ENCODE results near the gene PARD3B.

Gene PARD3B

DNA sequence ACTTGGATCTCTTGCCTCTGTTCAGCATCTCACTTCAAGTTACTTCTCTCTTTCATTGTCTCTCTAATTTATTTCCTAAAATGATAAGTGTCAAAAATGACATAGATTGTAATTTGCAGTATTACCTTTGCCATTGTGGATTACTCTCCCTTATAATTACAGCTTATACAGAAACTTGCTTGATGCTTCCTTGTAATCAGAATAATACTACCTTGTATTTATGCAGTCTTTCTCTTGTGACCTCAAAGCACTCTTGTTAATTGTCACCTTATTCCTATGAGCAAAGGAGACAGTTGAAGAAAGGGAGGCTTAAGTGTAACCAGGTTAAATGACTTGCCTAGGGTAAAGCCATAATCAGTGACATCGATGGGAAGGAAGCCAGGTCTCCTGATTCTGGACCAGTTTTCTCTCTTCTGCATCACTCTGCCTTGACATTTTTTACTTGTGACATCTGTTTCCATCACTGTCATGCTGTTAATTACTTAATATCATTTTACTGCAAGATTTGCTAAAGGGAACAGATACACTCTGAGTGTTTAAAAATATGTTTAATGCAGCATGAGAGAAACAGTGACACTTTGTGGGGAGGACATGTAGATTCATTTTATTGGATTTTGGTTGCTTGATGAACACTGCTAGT is 388.6 kb downstream of the PARD3B start:
- DNase-seq (ENCODE audit: insufficient read length, low spot score): no peak
- no peak for FAIRE-seq
- no peak for TF ChIP-seq POLR2A (IDR thresholded peaks at IDR 0.05; ENCODE audit: low read depth, low read length)

DNA sequence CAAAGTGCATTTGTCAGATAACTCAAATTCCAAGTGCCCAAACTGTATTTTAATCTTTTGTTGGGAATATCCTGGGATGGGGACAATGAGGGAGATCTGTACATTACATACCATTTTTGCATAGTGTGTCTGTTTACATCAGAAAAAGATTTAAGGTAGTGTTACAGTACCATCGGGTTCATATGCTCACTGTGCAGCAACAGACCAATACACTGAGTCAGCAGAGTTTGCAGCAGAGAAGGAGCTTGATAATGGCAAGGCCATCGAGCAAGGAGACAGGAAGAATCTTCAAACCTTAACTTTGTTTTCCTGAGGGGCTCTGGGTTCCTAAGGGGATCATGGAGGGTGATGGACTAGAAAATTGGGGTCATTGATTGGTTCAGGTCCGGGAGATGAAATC is 399.7 kb downstream of the PARD3B start:
- no peak for TF ChIP-seq POLR2A (IDR thresholded peaks at IDR 0.05; ENCODE audit: low read depth, low read length)
- DNase-seq (ENCODE audit: insufficient read length, low spot score) (no peak), FAIRE-seq (no peak)

DNA sequence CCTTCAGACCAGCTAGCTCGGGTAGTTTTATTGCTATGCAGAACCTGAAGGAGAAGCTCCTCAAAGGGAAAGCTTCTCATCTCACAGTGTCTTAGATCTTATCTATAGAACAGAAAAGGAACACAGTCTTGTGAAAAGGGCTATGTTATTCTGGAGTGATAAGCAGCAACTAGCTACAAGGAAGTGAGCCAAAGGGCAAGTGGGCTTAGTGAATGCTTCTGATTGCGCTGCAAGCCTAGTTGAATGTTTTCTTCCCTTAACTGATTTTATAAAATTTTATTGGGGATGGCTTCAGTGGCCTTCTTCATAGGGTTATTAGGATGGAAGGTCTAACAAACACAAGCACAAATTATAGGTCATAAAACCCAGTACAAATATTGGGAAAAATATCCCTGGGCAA is 400.1 kb downstream of the PARD3B start:
- TF ChIP-seq POLR2A (IDR thresholded peaks at IDR 0.05; ENCODE audit: low read depth, low read length): no peak
- no peak for DNase-seq (ENCODE audit: insufficient read length, low spot score)
- FAIRE-seq: no peak

DNA sequence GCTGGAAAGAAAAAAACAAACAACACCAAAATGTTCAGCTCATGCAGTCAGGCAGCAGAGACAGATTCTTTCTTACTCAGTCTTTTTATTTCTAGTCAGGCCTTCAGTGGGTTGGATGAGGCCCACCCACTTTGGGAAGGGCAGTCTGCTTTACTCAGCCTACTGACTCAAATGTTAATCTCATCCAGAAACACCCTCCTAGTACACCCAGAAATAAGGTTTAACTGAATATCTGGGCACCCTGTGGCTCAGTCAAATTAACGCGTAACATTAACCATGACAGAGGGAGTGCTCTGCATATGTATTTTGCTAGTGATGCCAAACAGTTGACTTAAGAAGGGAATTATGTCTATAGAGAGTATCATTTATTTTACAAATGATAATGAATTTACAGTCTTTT is 401.6 kb downstream of the PARD3B start:
- DNase-seq (ENCODE audit: insufficient read length, low spot score) (no peak), FAIRE-seq (no peak)
- TF ChIP-seq POLR2A (IDR thresholded peaks at IDR 0.05; ENCODE audit: low read depth, low read length): no peak

DNA sequence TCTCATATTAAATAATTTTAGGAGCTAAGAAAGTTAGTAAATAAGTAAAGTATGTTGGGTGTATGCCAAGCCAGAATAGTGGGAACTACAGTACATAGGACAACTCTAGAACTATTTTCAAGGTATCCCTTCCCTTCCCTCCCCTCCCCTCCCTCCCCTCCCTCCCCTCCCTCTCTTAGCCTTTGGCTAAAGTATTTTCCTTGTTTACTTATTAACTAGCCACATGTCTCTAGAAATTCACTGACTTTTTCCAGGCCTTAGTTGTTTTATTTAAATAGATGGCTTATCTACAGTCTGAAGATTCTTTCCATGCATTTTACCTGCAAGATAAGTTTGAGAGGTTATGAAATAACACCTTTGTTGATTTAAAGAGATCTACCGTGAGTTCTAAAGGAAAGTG is 402.1 kb downstream of the PARD3B start:
- TF ChIP-seq POLR2A (IDR thresholded peaks at IDR 0.05; ENCODE audit: low read depth, low read length): no peak
- FAIRE-seq (no peak), DNase-seq (ENCODE audit: insufficient read length, low spot score) (no peak)

DNA sequence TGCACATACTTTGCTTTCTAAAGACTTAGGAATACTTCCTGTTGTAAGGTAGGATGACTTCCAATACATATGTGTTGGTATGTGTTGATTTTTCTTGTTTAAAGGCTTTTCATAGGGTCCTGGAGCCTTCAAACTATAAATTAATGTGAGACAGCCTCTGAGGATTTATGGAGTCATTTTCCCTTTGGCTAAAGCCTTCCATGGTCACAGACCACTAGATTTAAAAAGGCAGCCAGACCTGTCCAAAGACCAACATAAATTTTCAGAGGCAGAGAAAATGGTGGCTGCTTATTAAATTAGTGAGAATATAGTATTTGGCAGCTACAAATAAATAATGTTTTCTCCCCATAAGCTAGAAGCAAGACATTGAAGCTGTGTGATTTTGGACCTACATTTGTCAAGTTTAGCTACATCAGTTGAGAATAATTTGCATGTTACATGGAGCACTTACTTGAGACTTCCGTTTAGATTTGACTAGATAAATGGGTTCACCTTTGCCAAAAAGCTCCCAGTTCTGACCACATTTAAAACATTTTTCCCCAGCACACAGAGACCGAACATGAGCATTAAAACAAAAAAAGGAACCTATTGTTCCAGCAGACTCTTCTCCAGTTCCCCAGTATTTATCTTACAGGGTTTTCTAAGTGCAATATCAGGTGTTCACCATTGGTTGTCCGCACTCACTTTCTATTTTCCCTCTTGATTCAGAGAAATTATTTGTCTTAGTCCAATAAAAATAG is 402.9 kb downstream of the PARD3B start:
- no peak for TF ChIP-seq POLR2A (IDR thresholded peaks at IDR 0.05; ENCODE audit: low read depth, low read length)
- DNase-seq (ENCODE audit: insufficient read length, low spot score) (no peak), FAIRE-seq (no peak)

DNA sequence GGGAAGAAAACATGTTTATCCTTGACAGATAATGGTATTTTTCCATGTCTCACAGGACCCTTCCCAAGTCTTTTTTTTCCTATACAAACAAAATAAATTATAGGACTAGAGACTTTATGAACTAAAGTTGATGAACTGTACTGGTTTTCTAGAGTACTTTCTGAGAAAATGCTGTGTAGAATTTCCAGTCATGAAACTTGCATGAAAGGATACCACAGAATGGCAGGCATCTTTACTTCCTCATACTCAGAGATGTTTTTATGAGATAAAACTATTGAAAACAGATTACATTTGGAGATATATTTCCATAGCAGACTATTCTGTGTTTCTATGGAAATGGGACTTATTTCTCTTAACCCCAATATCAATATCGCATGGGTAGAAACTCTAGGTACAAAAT is 403.5 kb downstream of the PARD3B start:
- TF ChIP-seq POLR2A (IDR thresholded peaks at IDR 0.05; ENCODE audit: low read depth, low read length): no peak
- DNase-seq (ENCODE audit: insufficient read length, low spot score) (no peak), FAIRE-seq (no peak)

DNA sequence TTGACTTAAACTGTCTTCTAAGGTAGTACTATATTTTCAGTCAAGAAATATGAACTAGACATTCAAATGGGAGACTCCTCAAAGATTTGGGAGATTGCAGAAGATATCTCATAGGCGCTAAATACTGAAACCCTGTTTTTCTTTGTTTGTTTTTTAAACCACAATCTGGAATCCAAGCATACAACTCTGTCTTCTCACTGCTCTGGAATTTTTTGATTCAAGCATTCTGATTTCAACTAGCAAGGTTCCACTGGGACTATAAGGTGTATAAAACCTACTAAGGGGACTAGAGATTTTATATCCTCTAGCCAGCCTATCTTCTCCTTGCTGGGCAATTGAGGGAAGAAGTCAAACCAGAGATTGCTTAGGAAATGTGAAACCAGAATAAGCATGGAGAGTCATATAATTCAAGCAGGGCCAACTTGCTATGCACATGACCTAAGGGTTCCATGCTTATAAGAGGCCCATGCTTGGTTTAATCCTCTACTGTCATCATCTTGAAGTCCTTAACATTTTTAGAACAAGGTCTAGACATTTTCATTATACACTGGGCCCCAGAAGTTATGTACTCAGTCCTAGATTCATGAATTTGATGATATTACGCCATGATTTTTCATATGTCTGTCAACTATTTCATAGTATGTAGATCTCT is 405.5 kb downstream of the PARD3B start:
- no peak for DNase-seq (ENCODE audit: insufficient read length, low spot score)
- TF ChIP-seq POLR2A (IDR thresholded peaks at IDR 0.05; ENCODE audit: low read depth, low read length): no peak
- peak; percentile 79 for FAIRE-seq

DNA sequence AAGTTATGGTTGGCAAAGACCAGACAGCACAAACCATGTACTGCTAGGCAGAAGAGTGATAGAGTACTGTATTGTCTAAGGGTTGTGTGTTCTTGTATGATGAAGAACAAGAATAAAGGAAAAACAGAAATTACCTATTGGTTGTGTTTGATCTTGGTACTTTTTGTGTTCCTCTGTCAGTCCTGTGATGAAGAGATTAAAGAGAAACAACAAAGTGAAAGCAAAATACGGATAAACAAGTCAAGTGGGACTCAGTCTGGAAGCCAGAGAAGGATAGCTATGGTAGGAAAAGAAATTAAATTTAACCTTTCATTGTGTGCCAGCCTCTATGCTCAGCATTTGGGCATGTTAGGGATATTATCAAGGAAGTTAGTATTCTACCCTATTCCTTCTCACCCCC is 413.1 kb downstream of the PARD3B start:
- peak; percentile 66 for FAIRE-seq
- no peak for DNase-seq (ENCODE audit: insufficient read length, low spot score)
- no peak for TF ChIP-seq POLR2A (IDR thresholded peaks at IDR 0.05; ENCODE audit: low read depth, low read length)

DNA sequence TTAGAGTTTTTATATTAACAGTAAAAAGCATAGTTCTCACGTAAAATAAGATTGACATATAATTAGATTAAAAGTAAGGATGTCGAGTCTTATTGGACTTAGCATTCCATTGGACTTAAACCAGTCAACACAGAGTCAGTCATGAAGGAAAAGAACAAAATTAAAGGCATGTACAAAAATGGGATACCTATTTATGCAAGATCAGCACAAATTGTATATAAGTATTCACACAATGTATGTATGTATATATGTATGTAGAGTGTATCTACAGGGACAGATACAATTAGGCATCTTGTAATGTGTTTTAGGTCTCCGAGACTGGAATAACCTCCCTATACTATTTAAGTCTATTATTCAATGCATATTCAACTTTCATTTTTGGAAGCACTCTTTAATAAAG is 419.1 kb downstream of the PARD3B start:
- FAIRE-seq (no peak), DNase-seq (ENCODE audit: insufficient read length, low spot score) (no peak)
- no peak for TF ChIP-seq POLR2A (IDR thresholded peaks at IDR 0.05; ENCODE audit: low read depth, low read length)

DNA sequence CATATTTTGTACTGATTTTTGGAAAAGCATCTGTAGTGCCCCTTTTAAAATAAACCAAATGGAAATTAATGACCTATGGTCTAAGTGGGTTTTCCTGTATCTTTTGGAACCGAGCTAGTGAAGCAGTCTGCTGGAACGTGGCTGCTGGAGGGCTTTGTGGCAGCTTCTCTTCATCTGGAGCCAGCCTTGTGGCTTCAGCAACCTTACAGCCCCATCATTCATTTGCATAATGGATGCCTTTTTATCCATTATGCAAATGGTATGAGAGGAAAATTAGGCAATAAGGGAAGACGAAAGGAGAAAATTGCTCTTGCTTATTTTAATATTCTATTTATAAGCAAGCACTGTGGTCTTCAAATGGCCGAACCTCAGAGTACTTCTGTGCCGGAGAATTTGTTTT is 421.0 kb downstream of the PARD3B start:
- no peak for DNase-seq (ENCODE audit: insufficient read length, low spot score)
- no peak for FAIRE-seq
- no peak for TF ChIP-seq POLR2A (IDR thresholded peaks at IDR 0.05; ENCODE audit: low read depth, low read length)

DNA sequence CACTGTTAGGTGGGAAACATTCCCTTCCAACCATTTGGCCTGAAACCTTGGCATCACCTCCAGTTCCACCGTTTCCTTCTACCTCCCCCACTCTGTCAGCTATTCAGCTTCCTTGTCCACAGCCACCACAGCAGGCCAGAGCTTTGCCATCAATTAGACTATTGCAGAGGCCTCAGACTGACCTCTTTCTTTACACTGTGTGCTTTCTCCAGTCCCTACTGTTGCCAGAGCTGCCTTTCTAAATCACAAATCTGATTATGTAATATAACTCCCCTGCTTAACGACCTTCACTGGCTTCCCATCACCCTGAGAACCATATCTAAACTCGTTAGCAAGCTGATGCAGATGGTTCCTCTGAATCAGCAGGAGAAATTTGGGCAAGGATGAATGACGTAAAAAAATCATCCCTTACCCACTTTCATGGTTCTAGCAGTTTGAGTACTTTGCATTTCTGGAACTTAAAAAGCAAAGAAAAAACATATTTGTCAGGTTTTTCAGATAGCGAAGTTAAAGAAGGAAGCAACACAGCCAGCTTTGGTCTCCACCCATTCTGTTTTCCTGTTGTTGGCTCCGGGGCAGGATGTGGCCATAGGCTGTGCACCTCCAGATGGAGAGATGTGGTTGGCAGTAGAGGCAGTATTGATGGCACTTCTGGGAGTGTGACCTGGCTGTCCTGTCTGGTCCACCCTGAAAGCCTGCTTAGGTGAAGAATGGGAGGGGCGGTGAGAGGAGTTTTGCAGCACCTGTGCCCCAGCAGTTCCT is 422.1 kb downstream of the PARD3B start:
- DNase-seq (ENCODE audit: insufficient read length, low spot score) (no peak), FAIRE-seq (no peak)
- no peak for TF ChIP-seq POLR2A (IDR thresholded peaks at IDR 0.05; ENCODE audit: low read depth, low read length)

DNA sequence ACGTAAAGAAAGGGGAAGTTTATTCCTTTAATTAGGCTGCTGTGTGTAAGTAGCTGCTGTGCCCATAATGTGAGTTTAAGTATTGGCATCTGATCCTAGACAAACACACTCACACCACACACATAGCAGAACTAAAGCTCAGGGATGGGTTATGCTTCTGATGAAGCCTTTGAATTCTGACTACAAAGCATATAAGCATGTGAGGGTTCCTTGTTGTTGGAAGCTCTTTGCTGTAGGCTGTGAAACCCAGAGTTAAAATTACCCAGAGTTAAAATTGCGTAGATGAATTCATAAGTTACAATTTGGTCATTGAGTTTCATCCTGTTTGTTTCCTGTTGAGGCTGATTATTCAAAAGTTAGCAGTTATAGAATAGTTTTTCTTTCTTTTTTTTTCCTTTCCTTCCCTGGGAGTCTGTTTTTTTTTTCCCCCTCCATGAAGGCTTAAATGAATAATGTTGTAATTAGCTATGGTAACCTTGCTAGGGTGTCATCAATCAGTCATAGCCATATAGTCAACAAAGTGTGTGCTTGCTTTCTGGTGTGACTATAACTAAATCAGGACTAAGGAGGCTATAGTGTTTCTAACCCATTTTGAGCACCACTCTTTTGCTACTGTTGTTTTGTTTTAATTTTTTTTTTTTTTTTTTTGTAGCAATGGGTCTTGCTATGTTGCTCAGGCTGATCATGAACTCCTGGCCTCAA is 426.1 kb downstream of the PARD3B start:
- no peak for TF ChIP-seq POLR2A (IDR thresholded peaks at IDR 0.05; ENCODE audit: low read depth, low read length)
- FAIRE-seq (no peak), DNase-seq (ENCODE audit: insufficient read length, low spot score) (no peak)

DNA sequence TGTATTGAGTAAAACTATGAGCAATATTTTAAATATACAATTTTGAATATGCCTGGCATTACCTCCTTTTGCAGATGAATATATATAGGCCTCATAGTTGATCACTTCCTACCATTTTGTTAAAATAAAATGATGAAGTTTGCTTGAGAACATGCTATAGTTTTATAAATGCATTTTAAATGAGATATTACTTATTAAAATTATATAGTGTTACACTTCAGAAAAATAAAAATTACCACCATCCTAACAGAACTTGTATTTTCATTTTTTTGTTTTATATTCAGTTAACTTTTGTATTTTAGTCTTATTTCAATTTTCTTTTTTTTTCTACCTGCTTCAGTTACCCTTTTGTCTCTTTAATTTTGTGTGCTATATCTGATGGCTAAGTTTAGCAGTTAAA is 426.9 kb downstream of the PARD3B start:
- no peak for DNase-seq (ENCODE audit: insufficient read length, low spot score)
- FAIRE-seq: no peak
- TF ChIP-seq POLR2A (IDR thresholded peaks at IDR 0.05; ENCODE audit: low read depth, low read length): no peak
